Progenitor cell of endocrine pancreas (in vitro differentiated cells): ENCODE results near the gene TMX4. TPM values are rescaled to one million over a fixed set of nuclear protein-coding genes. Genes with fewer than 3 reads are reported as not detected.

Source experiments
- DNase-seq: peaks from one replicate; pipeline ENCODE4 v3.0.0; 2021; ENCODE audit warnings: low spot score; ENCODE audit not compliant: unreplicated experiment
- H3K27ac Mint-ChIP-seq: 2 replicates; pipeline ENCODE4 v1.8.0; 2021; ENCODE audit warnings: mild to moderate bottlenecking, moderate library complexity, mixed read lengths
- H3K27me3 Mint-ChIP-seq: 2 replicates; pipeline ENCODE4 v1.8.0; 2021; ENCODE audit warnings: mixed read lengths
- H3K36me3 Mint-ChIP-seq: 2 replicates; pipeline ENCODE4 v1.8.0; 2022; ENCODE audit warnings: mixed read lengths; ENCODE audit not compliant: insufficient read depth
- H3K4me1 Mint-ChIP-seq: 2 replicates; pipeline ENCODE4 v1.8.0; 2021; ENCODE audit warnings: low read depth, mixed read lengths
- H3K4me3 Mint-ChIP-seq: 2 replicates; pipeline ENCODE4 v1.8.0; 2021; ENCODE audit warnings: low read depth, mild to moderate bottlenecking, moderate library complexity, mixed read lengths
- H3K9me3 Mint-ChIP-seq: 2 replicates; pipeline ENCODE4 v1.8.0; 2021; ENCODE audit warnings: low read depth, mixed read lengths
- CTCF ChIP-seq: fragments of 200-600 bp; sonication (generic); IDR thresholded peaks from one replicate; pipeline ENCODE4 v1.5.0; 2021; ENCODE audit warnings: antibody characterized with exemption, mild to moderate bottlenecking; ENCODE audit not compliant: unreplicated experiment
- total RNA-seq: library from RNA; stranded (reverse); gene quantifications from 2 replicates; pipeline ENCODE4 v1.2.1, GENCODE V29; 2021

TMX4 gene
- total RNA-seq, 1 donor from 2014 or later = 17.8 TPM

GRCh38 chr20:7994809-7995208 lies 24.8 kb downstream of the TMX4 start:
- Mint-ChIP-seq H3K27me3 (no peaks in the 10 kb centered on the region), H3K9me3 (peaks cover 14% of the 10 kb centered on the region), H3K27ac (no peak overlapping the region), H3K4me1 (no peaks in the 10 kb centered on the region), H3K36me3 (peaks cover 20% of the 10 kb centered on the region), H3K4me3 (no peak overlapping the region)
- DNase-seq = no peak
- no peak for TF ChIP-seq CTCF

GRCh38 chr20:7993703-7994102 lies 25.9 kb downstream of the TMX4 start:
- Mint-ChIP-seq H3K4me1 (no peaks in the 10 kb centered on the region), H3K9me3 (peaks cover 14% of the 10 kb centered on the region), H3K36me3 (peaks cover 20% of the 10 kb centered on the region)

GRCh38 chr20:7993238-7993637 lies 26.3 kb downstream of the TMX4 start:
- no peak for DNase-seq
- H3K27ac Mint-ChIP-seq = no peak overlapping the region
- no peaks in the 10 kb centered on the region for H3K27me3 Mint-ChIP-seq
- H3K4me3 Mint-ChIP-seq = no peak overlapping the region
- TF ChIP-seq CTCF = no peak
- H3K36me3 Mint-ChIP-seq = peaks cover 20% of the 10 kb centered on the region
- H3K9me3 Mint-ChIP-seq = peaks cover 14% of the 10 kb centered on the region
- H3K4me1 Mint-ChIP-seq = no peaks in the 10 kb centered on the region

More at GRCh38 chr20:7993703-7994102, 25.9 kb downstream of the TMX4 start:
- H3K4me3 Mint-ChIP-seq = no peak overlapping the region
- TF ChIP-seq CTCF = no peak
- H3K27ac Mint-ChIP-seq = no peak overlapping the region
- no peak for DNase-seq
- no peaks in the 10 kb centered on the region for H3K27me3 Mint-ChIP-seq

- Mint-ChIP-seq H3K9me3 (peaks cover 14% of the 10 kb centered on the region), H3K36me3 (peaks cover 17% of the 10 kb centered on the region), H3K4me3 (no peak overlapping the region), H3K4me1 (no peaks in the 10 kb centered on the region), H3K27me3 (no peaks in the 10 kb centered on the region), H3K27ac (no peak overlapping the region)
- no peak for DNase-seq
- no peak for TF ChIP-seq CTCF
These were observed 29.2 kb downstream of the TMX4 start for GRCh38 chr20:7990385-7990784.

GRCh38 chr20:7989379-7989778 lies 30.2 kb downstream of the TMX4 start:
- Mint-ChIP-seq H3K27me3 (no peaks in the 10 kb centered on the region), H3K36me3 (peaks cover 11% of the 10 kb centered on the region), H3K4me1 (no peaks in the 10 kb centered on the region), H3K4me3 (no peak overlapping the region), H3K27ac (no peak overlapping the region), H3K9me3 (peaks cover 10% of the 10 kb centered on the region)
- no peak for TF ChIP-seq CTCF
- no peak for DNase-seq
